ENCODE results near the gene DDX19B. TPM values are rescaled to one million over a fixed set of nuclear protein-coding genes. Genes with fewer than 3 reads are reported as not detected.

The DDX19B gene
- total RNA-seq, 1 donor from 2014 or later, result 25.7 TPM

- Histone ChIP-seq H3K9me3 (ENCODE audit: insufficient read depth, low read depth, low read length) (no peaks in the 10 kb centered on the region), H3K4me1 (ENCODE audit: insufficient read depth, low read length) (no peaks in the 10 kb centered on the region), H3K4me3 (ENCODE audit: insufficient read depth, low read depth, low read length) (no peak overlapping the region), H4K20me1 (ENCODE audit: insufficient read depth, low read length) (no peaks in the 10 kb centered on the region), H3K9ac (ENCODE audit: low read length) (no peak overlapping the region), H3K79me2 (ENCODE audit: insufficient read depth, low read length) (no peaks in the 10 kb centered on the region), H2AFZ (ENCODE audit: low read depth, low read length) (no peak overlapping the region), H3K27me3 (ENCODE audit: insufficient read depth, low read length) (no peaks in the 10 kb centered on the region), H3K4me2 (ENCODE audit: low read length) (no peak overlapping the region), H3K36me3 (ENCODE audit: insufficient read depth, low read length) (peaks cover under 1% of the 10 kb centered on the region), H3K27ac (ENCODE audit: low read depth, low read length) (no peak overlapping the region)
- H3K4me1 Mint-ChIP-seq (ENCODE audit: low read depth, unreplicated experiment), result no peaks in the 10 kb centered on the region
- DNase-seq (ENCODE audit: low read depth) (no peak), FAIRE-seq (no peak)
- no peaks in the 10 kb centered on the region for H3K36me3 Mint-ChIP-seq (ENCODE audit: low read depth, unreplicated experiment)
- no peak overlapping the region for H3K27ac Mint-ChIP-seq (ENCODE audit: unreplicated experiment)
- TF ChIP-seq EZH2 (IDR thresholded peaks at IDR 0.05; ENCODE audit: insufficient read depth, low read length) (no peak), CTCF (IDR thresholded peaks at IDR 0.05; ENCODE audit: insufficient read depth, low read depth, low read length) (no peak)
- no peaks in the 10 kb centered on the region for H3K9me3 Mint-ChIP-seq (ENCODE audit: unreplicated experiment)
- no peaks in the 10 kb centered on the region for H3K27me3 Mint-ChIP-seq (ENCODE audit: low read depth, unreplicated experiment)
- no peak overlapping the region for H3K4me3 Mint-ChIP-seq (ENCODE audit: unreplicated experiment)
Observed at GRCh38 chr16:70341600-70341999, 42.6 kb downstream of the DDX19B start.

- FAIRE-seq, result no peak
- H2AFZ ChIP-seq (ENCODE audit: low read depth, low read length), result no peak overlapping the region
- no peaks in the 10 kb centered on the region for H3K27me3 ChIP-seq (ENCODE audit: insufficient read depth, low read length)
- H3K36me3 Mint-ChIP-seq (ENCODE audit: low read depth, unreplicated experiment), result no peaks in the 10 kb centered on the region
- TF ChIP-seq CTCF (IDR thresholded peaks at IDR 0.05; ENCODE audit: insufficient read depth, low read depth, low read length), result no peak
- no peak for TF ChIP-seq EZH2 (IDR thresholded peaks at IDR 0.05; ENCODE audit: insufficient read depth, low read length)
- H3K79me2 ChIP-seq (ENCODE audit: insufficient read depth, low read length), result peaks cover 4% of the 10 kb centered on the region
- no peak overlapping the region for H3K4me2 ChIP-seq (ENCODE audit: low read length)
- H3K9ac ChIP-seq (ENCODE audit: low read length), result no peak overlapping the region
- no peaks in the 10 kb centered on the region for H3K36me3 ChIP-seq (ENCODE audit: insufficient read depth, low read length)
- H3K27ac ChIP-seq (ENCODE audit: low read depth, low read length), result no peak overlapping the region
- no peak for DNase-seq (ENCODE audit: low read depth)
- no peak overlapping the region for H3K4me3 Mint-ChIP-seq (ENCODE audit: unreplicated experiment)
- no peak overlapping the region for H3K4me3 ChIP-seq (ENCODE audit: insufficient read depth, low read depth, low read length)
- no peaks in the 10 kb centered on the region for H3K4me1 Mint-ChIP-seq (ENCODE audit: low read depth, unreplicated experiment)
- H4K20me1 ChIP-seq (ENCODE audit: insufficient read depth, low read length), result no peaks in the 10 kb centered on the region
- no peaks in the 10 kb centered on the region for H3K9me3 ChIP-seq (ENCODE audit: insufficient read depth, low read depth, low read length)
- no peaks in the 10 kb centered on the region for H3K4me1 ChIP-seq (ENCODE audit: insufficient read depth, low read length)
- H3K27ac Mint-ChIP-seq (ENCODE audit: unreplicated experiment), result no peak overlapping the region
- H3K27me3 Mint-ChIP-seq (ENCODE audit: low read depth, unreplicated experiment), result no peaks in the 10 kb centered on the region
- H3K9me3 Mint-ChIP-seq (ENCODE audit: unreplicated experiment), result no peaks in the 10 kb centered on the region
Observed at GRCh38 chr16:70342016-70342415, 43.0 kb downstream of the DDX19B start.

GRCh38 chr16:70345840-70346239, 46.9 kb downstream of the DDX19B start:
- Histone ChIP-seq H2AFZ (ENCODE audit: low read depth, low read length) (peak overlapping the region; percentile 22), H3K79me2 (ENCODE audit: insufficient read depth, low read length) (peaks cover 38% of the 10 kb centered on the region), H3K27me3 (ENCODE audit: insufficient read depth, low read length) (no peaks in the 10 kb centered on the region), H3K4me3 (ENCODE audit: insufficient read depth, low read depth, low read length) (peak overlapping the region; percentile 96), H4K20me1 (ENCODE audit: insufficient read depth, low read length) (peaks cover 17% of the 10 kb centered on the region), H3K36me3 (ENCODE audit: insufficient read depth, low read length) (peaks cover 2% of the 10 kb centered on the region), H3K4me2 (ENCODE audit: low read length) (peak overlapping the region; percentile 90), H3K9me3 (ENCODE audit: insufficient read depth, low read depth, low read length) (no peaks in the 10 kb centered on the region), H3K27ac (ENCODE audit: low read depth, low read length) (peak overlapping the region; percentile 98), H3K9ac (ENCODE audit: low read length) (peak overlapping the region; percentile 98), H3K4me1 (ENCODE audit: insufficient read depth, low read length) (no peaks in the 10 kb centered on the region)
- peaks cover 2% of the 10 kb centered on the region for H3K36me3 Mint-ChIP-seq (ENCODE audit: low read depth, unreplicated experiment)
- FAIRE-seq (no peak), DNase-seq (ENCODE audit: low read depth) (no peak)
- TF ChIP-seq CTCF (IDR thresholded peaks at IDR 0.05; ENCODE audit: insufficient read depth, low read depth, low read length), result no peak
- no peak for TF ChIP-seq EZH2 (IDR thresholded peaks at IDR 0.05; ENCODE audit: insufficient read depth, low read length)
- no peaks in the 10 kb centered on the region for H3K9me3 Mint-ChIP-seq (ENCODE audit: unreplicated experiment)
- H3K27me3 Mint-ChIP-seq (ENCODE audit: low read depth, unreplicated experiment), result no peaks in the 10 kb centered on the region
- H3K4me1 Mint-ChIP-seq (ENCODE audit: low read depth, unreplicated experiment), result peaks cover 4% of the 10 kb centered on the region
- peak overlapping the region; percentile 94 for H3K4me3 Mint-ChIP-seq (ENCODE audit: unreplicated experiment)
- H3K27ac Mint-ChIP-seq (ENCODE audit: unreplicated experiment), result peak overlapping the region; percentile 84

All from astrocyte (in vitro differentiated cells and primary cell).